ENCODE results near the gene GALT.

DNA sequence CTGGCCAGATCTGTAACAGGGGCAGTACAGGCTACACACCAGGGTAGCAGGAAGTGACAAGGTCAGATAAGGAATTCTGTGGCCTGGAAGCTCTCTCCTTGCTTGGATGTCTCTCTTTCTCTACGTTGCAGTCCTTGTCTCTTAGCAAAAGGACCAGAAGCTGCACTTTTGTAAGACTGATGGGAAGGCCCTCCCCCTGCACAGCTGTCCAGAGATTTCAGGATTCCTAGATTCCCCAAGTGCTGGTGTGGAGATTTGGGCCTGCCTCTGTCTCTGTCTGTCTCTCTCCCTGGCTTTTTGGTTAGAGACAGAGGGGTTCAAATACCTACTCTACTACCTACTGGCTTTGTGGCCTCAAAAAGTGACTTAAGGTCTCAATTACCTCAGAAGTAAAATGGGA is 46.9 kb upstream of the GALT start:
- TF ChIP-seq, protein P1, sequence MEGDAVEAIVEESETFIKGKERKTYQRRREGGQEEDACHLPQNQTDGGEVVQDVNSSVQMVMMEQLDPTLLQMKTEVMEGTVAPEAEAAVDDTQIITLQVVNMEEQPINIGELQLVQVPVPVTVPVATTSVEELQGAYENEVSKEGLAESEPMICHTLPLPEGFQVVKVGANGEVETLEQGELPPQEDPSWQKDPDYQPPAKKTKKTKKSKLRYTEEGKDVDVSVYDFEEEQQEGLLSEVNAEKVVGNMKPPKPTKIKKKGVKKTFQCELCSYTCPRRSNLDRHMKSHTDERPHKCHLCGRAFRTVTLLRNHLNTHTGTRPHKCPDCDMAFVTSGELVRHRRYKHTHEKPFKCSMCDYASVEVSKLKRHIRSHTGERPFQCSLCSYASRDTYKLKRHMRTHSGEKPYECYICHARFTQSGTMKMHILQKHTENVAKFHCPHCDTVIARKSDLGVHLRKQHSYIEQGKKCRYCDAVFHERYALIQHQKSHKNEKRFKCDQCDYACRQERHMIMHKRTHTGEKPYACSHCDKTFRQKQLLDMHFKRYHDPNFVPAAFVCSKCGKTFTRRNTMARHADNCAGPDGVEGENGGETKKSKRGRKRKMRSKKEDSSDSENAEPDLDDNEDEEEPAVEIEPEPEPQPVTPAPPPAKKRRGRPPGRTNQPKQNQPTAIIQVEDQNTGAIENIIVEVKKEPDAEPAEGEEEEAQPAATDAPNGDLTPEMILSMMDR (IDR thresholded peaks at IDR 0.05; ENCODE audit: low read length) = no peak
- TF ChIP-seq EZH2 (optimal IDR thresholded peaks at IDR 0.05; ENCODE audit: low read depth, low read length) (no peak), EZH2phosphoT487 (IDR thresholded peaks at IDR 0.05; ENCODE audit: low read length) (no peak)
